GM10847 (cell line): ENCODE measurements around the gene RTTN.

Experiments used
- POLR2A ChIP-seq: IDR thresholded peaks from 2 replicates; pipeline ENCODE4 v1.6.1; 2011; ENCODE audit not compliant: insufficient read length; ENCODE audit errors: extremely low read depth

The RTTN gene, protein sequence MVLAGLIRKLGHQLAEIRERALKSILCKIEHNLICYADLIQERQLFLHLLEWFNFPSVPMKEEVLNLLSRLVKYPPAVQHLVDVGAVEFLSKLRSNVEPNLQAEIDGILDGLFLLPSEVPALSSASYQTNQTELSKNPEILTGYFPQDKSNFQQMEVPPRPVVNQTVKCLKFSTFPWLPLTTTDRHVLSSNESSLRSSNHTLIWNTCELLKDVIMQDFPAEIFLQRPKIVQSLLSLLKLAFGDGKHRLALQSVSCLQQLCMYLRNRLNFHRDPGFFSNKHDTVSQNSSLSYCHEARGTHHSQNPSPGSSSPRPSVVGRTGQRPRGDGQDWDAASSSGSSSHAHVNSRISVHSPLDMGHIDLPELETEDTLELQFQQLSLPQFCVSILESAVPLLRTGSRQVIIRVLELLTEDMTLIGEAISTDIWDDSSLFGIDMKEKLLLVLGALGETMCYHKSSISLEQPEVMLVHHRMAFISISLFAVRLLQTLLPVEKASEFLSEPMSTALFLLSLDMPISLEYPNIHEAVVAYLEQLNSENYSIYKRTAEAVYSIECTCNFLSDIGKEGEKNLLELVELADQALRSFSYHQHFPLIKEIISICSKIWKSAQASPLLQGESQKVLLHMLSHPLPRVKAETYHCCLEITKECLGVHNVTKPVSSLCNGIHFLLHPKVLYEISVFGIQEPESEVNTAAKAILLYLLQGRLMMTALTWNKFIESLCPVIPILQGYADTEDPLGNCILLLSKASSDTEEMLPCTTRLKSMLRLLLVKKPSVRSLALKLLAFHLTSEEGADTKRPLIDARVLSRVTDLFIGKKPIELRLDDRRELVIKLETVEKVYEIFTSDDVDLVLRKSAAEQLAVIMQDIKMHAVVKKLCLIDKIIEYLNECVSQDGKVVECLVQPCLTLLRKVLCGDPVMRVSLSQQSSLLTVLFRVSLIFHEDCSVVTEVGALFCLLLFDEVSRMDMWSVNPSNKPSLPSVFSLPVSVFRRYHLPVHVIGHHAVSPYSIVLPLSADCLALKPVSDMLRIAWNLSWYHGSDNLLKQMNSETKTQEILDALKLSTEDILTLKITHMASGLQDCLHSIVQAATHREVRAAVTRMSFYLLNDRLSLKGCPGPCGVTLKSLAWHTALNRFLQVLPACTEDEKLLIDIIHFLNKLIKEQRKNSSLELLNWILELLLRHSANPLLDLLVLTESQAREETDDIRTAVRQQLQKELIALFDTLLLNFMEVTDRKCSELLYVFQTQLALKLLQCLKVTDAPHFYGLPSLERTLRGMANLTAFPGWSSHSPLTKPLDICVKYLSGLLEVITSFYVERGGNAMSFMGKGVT (N-terminal part only)

DNA sequence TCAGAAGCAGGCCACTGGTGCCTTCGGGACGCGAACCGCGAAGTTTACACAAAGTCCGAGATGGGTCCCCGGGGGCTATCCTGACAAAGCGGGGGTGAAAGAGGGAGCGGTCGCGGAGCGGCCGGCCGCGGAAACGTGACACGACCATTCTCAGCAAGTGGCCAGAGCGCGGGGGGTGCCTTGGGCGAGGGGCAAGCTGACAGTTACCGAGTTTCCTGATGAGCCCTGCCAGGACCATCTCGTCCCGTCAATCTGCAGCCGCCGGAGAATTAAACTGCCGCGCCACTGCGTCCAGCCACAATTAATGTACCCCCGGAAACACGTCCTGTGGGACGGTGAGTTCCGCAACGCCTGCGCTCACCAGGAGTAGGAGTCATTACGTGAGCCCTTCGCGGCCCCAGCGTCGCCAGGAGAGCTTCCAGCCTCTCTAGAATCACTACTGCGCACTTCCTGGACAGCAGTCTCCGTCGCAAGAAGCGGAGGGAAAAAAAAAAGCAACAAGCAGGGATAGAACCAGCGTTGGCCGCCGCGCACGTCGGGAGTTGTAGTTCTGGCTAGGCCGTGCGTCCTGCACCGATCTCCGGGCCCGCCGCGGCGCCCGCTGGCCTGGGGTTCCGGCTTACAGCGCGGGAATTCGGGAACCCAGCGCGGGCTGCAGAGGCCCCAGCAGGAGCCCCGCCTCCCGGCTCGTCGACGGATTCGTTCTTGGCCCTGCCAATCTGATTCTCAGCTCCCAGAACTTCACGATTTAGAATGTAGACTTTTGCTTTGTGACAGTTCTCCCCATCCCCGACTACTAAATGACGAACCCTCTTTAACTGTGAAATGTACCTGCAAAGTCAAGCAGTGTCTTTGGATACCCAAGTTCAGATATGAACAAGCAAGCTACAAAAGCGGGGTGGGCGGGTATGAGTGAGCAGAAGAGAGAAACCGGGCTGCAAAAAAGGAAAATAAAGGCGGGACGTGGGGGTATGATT is at the start of gene RTTN:
Gene RTTN, minus strand, starts transcription at position 267 of the 977 bp plus-strand sequence. Its CDS starts 29 bp downstream, at position 238.
- TF ChIP-seq POLR2A: peak; percentile 33

DNA sequence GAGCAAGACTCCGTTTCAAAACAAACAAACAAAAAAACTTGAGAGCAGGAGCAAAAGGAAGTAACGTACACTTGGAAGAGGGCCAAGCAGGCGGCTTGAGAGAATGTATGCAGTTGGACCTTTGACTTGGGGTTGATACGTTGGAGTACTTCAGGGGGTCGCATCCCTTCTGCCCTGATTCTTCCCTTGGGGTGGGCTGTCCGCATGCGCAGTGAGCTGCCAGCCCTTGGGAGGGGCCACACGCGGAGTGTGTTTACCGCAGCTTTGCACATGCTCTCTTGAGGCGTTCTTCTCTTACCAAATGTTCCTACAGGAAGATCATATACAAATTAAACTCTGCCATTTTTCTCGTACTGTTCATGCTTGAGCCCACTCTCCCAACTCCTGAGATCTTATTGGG is 45.3 kb upstream of the RTTN start:
- no peak for TF ChIP-seq POLR2A

DNA sequence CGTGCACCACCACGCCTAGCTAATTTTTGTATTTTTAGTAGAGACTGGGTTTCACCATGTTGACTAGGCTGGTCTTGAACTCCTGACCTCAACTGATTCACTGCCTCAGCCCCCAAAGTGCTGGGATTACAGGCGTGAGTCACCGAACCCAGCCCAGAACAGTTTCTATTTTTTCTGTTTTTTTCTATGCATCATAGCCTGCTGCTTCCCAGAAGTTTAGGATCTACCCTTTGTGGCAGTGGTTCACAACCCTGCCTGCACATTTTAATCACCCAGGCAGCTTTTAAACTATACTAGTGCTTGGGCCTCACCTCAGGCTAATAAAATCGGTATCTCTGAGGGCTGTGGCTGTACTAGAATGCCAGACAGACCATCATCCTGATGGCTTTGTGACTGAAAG is 43.6 kb upstream of the RTTN start:
- no peak for TF ChIP-seq POLR2A

DNA sequence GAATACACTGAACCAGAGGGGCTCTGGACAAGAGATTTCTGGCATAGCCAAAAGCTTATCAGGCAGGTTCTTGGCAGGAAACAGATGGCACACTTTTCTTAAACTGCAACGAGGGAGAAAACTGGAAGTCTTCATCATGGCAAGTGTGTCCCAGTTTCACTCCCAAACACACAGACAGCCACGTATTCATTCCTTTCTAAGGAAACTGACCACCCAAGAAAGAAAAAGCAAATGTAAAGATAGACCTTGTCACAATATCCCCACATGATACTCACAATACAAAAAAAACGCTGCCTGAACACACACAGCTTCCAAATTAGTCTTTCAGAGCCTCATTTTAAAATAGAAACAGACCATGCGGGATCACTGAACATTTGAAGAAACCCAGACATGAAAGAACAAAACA is 40.6 kb upstream of the RTTN start:
- TF ChIP-seq POLR2A: no peak

DNA sequence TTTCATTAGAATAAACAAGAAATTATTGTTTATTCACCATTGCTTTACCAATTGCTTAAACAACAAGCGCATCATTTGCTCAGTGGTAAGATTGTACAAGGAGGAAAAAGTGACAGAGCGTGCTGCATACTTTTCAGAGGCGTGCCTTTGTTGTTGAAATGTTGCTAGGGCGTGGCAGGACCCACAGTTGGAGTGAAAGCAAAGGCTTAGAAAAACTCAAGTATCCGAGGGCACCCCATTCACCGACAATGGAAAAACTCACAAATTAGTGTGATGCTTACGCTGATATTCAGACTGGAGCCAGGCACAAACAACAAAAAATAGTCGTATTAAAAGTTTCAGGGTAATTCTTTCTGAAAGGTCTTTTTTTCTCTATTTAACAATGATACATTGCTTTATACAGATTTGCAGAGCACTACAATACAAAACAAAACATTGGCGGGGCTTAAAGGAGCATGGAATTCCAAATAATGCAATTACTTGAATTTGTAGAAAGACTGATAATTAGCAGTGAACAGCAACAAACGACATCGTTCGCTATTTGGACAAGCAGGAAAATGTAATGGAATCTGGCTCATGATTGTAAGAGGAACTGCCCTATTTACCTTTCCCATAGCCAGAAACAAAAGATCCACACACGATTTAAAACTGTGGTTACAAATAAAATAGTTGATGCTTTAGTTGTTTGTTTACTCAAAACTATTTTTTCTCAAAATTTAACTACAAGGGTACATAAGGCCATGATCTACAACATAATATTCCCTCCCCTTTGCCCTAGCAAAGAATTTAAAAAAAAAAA is 37.8 kb upstream of the RTTN start:
- no peak for TF ChIP-seq POLR2A

DNA sequence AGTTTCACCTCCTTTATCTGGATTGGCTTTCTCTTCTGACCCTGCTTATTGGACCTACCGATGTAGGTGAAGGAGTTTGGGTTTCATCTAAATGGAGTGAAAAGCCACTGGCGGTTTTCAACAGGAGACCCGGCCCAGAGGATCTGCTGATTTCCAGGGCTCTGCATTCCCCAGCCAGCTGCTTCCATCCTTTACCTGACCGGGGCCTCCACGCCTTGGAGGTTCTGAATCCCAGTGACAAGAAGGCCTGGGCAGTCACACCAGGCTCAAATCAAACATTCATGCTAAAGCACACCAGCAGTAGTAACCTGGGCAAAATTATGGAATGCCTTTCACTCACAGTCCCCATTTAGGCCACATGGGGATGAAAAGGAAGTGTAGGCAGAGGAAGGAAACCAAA is 30.0 kb upstream of the RTTN start:
- TF ChIP-seq POLR2A: no peak

DNA sequence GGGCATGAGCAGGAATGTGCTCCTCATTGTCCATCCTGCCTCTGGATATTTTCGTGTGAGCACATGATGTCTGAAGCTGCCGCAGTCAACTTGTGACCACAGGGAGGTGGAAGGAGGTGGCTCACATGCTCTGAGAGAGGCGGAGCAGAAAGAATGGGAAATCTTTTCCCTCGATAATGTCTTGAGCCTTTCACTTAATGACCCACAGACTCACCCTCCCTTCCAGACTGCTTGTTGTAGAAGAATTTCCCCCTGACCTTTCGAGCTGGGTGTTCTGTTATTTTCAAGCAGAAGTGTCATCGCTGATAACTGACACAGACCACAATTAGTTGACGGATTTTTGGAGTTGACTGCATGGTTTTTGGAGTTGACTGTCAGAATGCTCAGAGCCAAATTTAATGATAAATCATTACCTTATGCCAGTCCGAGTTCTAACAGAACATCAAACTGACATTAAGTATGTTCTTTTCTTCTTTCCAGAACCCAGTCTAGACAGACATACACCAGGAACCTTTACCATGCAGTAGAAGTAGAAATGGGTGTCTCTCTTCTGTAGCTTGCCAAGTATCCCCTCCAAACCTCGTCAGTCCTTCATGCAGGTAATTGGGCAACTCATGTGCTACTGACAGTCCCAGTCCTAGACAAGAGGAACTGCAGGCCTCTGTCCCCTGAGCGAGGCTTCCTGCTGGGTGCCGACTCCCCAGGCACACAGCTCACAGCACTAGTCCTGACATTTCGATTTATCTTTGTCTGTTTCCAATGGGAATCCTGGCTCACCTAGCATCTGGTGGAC is 29.4 kb upstream of the RTTN start:
- TF ChIP-seq POLR2A: no peak

DNA sequence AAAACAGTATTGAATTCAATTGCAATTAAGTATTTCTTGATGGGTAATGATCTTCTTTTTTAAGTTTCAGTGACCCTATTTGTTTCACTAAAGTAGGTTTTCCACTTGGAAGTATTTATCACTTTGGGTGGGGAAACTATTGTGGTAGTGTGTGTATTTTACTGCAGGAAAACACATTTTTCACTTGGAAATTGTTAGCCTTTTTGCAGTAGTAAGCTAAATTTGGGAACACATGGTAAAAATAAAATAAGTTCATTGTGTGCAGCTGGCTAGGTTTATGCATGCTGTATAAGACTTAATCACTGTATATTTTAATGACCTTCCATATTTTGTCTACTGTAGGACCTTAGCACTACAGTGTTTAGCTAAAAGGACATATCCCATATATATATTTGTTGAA is 28.5 kb upstream of the RTTN start:
- TF ChIP-seq POLR2A: no peak

DNA sequence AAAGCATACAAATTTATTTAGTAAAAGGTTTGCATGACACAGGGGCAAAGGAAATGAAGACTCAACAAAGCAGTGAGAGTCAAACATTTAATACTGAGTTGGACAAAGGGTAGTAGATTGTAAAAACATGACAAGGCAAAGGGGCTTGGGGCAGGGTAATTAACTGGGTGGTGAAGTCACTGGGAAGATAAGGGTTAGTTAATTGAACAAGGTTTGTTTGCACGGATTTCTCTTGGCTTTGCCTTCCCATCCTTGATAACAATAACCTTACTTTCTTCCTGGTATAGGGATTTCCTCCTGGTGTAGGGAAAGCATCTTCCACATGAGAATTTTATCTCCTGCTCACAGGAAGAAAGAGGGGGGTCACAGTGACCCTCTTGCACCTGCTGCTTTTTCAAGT is 26.8 kb upstream of the RTTN start:
- no peak for TF ChIP-seq POLR2A

DNA sequence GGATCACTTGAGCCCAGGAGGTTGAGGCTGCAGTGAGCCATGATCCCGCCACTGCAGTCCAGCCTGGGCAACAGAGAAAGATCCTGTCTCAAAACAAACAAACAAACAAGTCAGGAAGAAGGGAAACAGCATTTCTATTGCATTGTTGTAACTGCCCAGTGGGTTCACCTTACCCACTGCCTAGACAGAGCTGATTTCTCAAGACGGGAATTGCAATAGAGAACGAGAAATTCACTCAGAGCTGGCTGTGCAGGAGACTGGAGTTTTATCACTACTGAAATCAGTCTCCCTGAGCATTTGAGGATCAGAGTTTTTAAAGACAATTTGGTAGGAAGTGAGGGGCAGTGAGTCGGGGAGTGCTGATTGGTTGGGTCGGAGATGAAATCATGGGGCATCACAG is 24.2 kb upstream of the RTTN start:
- no peak for TF ChIP-seq POLR2A

DNA sequence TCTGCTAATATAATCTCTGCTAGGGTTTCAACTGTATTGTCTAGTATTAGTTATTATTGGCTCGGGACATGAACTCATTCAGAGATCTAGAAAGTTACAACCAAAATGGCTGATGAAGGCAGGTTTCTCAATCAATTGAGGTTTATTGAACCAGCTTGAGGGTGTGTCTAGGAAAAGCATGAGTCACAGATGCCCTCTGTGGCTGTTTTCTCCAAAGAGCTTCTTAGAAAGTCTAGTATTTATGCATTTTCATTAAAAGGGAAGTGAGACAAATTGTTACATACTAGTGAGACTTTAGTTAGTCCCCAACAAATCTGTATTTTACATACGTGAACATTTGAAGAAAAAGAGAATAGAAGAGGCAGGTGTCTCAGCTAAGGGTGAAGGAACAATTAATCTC is 23.0 kb upstream of the RTTN start:
- no peak for TF ChIP-seq POLR2A

DNA sequence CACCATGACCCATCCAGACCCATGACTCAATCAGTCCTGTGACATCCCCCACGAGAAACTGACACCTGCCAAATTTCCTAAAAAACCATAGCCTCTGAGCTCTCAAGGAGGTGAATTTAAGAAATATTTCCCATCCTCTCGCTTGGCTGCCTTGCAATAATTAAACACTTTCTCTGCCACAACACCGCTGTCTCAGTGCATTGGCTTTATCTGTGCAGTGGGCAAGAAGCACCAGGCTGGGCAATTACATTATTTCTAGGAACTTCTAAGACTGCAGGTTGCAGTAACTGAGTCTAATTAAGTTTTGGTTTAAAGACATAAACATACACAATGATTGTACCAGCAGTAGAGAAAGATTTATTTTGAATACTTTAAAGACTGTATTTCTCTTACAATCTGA is 22.0 kb upstream of the RTTN start:
- TF ChIP-seq POLR2A: no peak

DNA sequence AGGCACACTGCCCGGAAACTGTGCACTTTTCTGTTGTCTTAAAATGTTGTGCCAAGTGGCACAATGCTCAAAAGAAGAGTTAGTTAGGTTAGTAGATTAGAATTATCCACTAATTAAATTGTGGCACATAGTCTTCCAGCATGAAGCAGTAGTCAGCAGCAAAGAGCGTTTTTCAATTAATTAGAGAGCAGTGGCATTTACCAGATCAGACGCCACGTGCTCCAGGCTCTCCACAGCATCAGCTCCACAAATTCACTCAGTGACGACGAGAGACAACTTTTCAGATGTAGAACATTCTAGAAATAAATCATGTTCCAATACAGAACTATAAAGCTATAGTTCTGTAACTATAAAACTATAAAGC is 16.4 kb upstream of the RTTN start:
- TF ChIP-seq POLR2A: no peak
